SJSA1 (cell line): ENCODE measurements around the gene SOCS1. TPM values are rescaled to one million over a fixed set of nuclear protein-coding genes. Genes with fewer than 3 reads are reported as not detected.

Source experiments
- DNase-seq, 2 experiments: peaks; one replicate each; pipeline ENCODE4 v3.0.0-alpha.2; 2015 to 2020; ENCODE audit warnings: low spot score in 2 of 2, low read depth in 1 of 2
- H3K27ac ChIP-seq: fragments of 250-450 bp; sonication (Bioruptor Pico); 2 replicates; pipeline ENCODE4 v1.5.1; 2020; ENCODE audit warnings: mild to moderate bottlenecking, moderate library complexity
- H3K27me3 ChIP-seq: fragments of 250-450 bp; sonication (Bioruptor Pico); replicated peaks from 2 replicates; pipeline ENCODE4 v1.5.1; 2020; ENCODE audit warnings: mild to moderate bottlenecking, moderate library complexity
- H3K36me3 ChIP-seq: fragments of 250-450 bp; sonication (Bioruptor Pico); 2 replicates; pipeline ENCODE4 v1.5.1; 2020; ENCODE audit warnings: mild to moderate bottlenecking
- H3K4me1 ChIP-seq: fragments of 250-450 bp; sonication (Bioruptor Pico); replicated peaks from 2 replicates; pipeline ENCODE4 v1.6.1; 2021; ENCODE audit warnings: mild to moderate bottlenecking
- H3K4me3 ChIP-seq: fragments of 250-450 bp; sonication (Bioruptor Pico); 2 replicates; pipeline ENCODE4 v1.5.1; 2020; ENCODE audit warnings: mild to moderate bottlenecking
- H3K9me3 ChIP-seq: fragments of 250-450 bp; sonication (Bioruptor Pico); replicated peaks from 2 replicates; pipeline ENCODE4 v1.5.1; 2020; ENCODE audit warnings: mild to moderate bottlenecking
- total RNA-seq: library from RNA; depleted of rRNA; stranded (reverse); fragments of >200 nt; shearing (Covaris generic); gene quantifications from 2 replicates; pipeline ENCODE4 v1.2.3, GENCODE V29; 2014; rRNA removed

The SOCS1 gene
- total RNA-seq, 1 experiment from 2014 or later = 9.0 TPM

DNA sequence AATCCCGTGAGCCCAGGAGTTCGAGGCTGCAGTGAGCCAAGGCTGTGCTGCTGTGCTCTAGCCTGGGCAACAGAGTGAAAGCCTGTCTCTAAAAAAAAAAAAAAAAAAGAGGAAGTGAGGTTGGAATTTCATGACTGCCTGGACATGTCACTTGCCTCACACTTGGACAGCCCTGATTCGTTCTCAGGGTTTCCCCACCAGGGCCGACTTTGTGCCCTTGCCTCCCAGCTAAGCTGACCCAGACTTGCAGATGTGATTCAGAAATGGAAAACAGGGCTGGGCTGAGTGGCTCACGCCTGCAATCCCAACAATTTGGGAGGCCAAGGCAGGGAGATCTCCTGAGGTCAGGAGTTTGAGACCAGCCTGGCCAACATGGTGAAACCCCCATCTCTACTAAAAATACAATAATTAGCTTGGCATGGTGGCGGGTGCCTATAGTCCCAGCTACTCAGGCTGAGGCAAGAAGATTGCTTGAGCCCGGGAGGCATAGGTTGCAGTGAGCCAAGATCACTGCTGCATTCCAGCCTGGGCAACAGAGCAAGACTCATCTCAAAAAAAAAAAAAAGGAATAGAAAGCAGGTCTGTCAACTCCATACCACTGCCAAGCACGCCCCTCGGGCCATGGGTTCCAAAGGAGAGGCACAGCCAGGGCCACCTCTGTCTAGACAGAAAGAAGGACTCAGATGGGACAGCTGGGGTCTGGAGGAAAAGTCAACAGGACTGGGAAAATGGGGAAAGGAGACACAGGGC lies 46.9 kb downstream of the SOCS1 start:
- no peak for DNase-seq
- Histone ChIP-seq H3K27me3 (no peaks in the 10 kb centered on the region), H3K27ac (no peak overlapping the region), H3K36me3 (no peaks in the 10 kb centered on the region), H3K9me3 (0 out of 2 replicates have a peak, but pooled peaks cover 4% of the 10 kb centered on the region), H3K4me1 (no peaks in the 10 kb centered on the region), H3K4me3 (no peak overlapping the region)

GRCh38 chr16:11207646-11208045 lies 48.4 kb downstream of the SOCS1 start:
- no peak for DNase-seq
- Histone ChIP-seq H3K9me3 (0 out of 2 replicates have a peak, but pooled peaks cover 4% of the 10 kb centered on the region), H3K27ac (no peak overlapping the region), H3K4me1 (peaks cover under 1% of the 10 kb centered on the region), H3K4me3 (no peak overlapping the region), H3K36me3 (no peaks in the 10 kb centered on the region), H3K27me3 (no peaks in the 10 kb centered on the region)

- DNase-seq = no peak
- H3K27me3 ChIP-seq = no peaks in the 10 kb centered on the region
Observed at GRCh38 chr16:11205754-11206581, 50.0 kb downstream of the SOCS1 start.

DNA sequence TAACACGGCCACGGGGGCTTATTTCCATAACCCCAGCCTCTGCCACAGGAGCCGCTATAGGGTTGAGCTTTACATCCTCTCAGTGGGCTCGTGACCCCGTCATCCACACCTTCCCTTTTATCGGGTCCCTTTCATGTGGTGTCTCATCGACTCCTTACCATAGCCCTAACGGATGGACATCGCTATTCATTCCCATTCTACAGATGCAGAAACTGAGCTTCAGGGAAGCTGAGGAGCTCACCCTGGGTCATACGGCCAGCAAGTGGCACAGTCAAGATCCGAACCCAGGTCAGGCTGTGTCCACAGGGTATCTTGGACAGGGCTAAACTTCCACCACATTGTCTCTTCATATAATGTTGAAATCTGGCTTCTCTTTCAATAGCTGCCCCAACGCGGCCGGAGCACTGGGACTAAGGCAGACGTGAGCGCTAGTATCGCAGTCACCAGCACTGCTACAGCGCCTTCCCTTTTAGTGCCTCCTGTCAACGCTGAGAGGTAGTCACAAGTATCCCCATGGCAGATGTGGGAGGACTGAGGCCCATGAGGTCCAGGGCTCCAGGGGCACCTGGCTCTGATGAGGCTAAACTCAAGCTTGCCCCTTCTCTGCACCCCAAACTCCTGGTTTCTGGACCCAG lies 50.8 kb downstream of the SOCS1 start:
- Histone ChIP-seq H3K9me3 (0 out of 2 replicates have a peak, but pooled peaks cover 4% of the 10 kb centered on the region), H3K4me1 (peaks cover 25% of the 10 kb centered on the region), H3K4me3 (no peak overlapping the region), H3K36me3 (no peaks in the 10 kb centered on the region), H3K27ac (no peak overlapping the region), H3K27me3 (no peaks in the 10 kb centered on the region)
- DNase-seq = no peak

More at GRCh38 chr16:11205754-11206581, 50.0 kb downstream of the SOCS1 start:
- no peak overlapping the region for H3K4me3 ChIP-seq
- H3K9me3 ChIP-seq = 0 out of 2 replicates have a peak, but pooled peaks cover 4% of the 10 kb centered on the region
- H3K36me3 ChIP-seq = no peaks in the 10 kb centered on the region
- H3K4me1 ChIP-seq = peaks cover 17% of the 10 kb centered on the region
- no peak overlapping the region for H3K27ac ChIP-seq

GRCh38 chr16:11204513-11205047 lies 51.4 kb downstream of the SOCS1 start:
- Histone ChIP-seq H3K36me3 (no peaks in the 10 kb centered on the region), H3K27me3 (no peaks in the 10 kb centered on the region), H3K4me1 (peaks cover 26% of the 10 kb centered on the region), H3K4me3 (no peak overlapping the region), H3K9me3 (0 out of 2 replicates have a peak, but pooled peaks cover 4% of the 10 kb centered on the region), H3K27ac (no peak overlapping the region)
- no peak for DNase-seq

Other genes with a start within 250 kb of the SOCS1 start
- 0.31 TPM in 1 of 2 replicates, not detected in the other for gene TNP2, start 13.1 kb upstream of the SOCS1 start, total RNA-seq
- gene PRM3, start 17.4 kb upstream of the SOCS1 start, total RNA-seq = not detected in 2 replicates
- not detected in 2 replicates for gene PRM2, start 20.3 kb upstream of the SOCS1 start, total RNA-seq
- gene PRM1, start 25.1 kb upstream of the SOCS1 start, total RNA-seq = not detected in 2 replicates
- gene RMI2, start 89.3 kb upstream of the SOCS1 start, total RNA-seq = 29.1 and 36.8 TPM in 2 replicates